ENCODE results near the gene CADPS2.

CADPS2 gene

GRCh38 chr7:122487131-122487530, 399.1 kb downstream of the CADPS2 start:
- in situ Hi-C loops (cut with MboI; ENCODE audit: low sequenced_read_pairs, unreplicated experiment), result no loop called here
- DNase-seq (ENCODE audit: low spot score), result no peak
- TF ChIP-seq CTCF (IDR thresholded peaks at IDR 0.05; ENCODE audit: borderline replicate concordance, control extremely low read depth, extremely low read depth, insufficient read depth, missing control alignments), result no peak

GRCh38 chr7:122485856-122486255, 400.4 kb downstream of the CADPS2 start:
- no peak for DNase-seq (ENCODE audit: low spot score)
- in situ Hi-C loops (cut with MboI; ENCODE audit: low sequenced_read_pairs, unreplicated experiment), result no loop called here
- no peak for TF ChIP-seq CTCF (IDR thresholded peaks at IDR 0.05; ENCODE audit: borderline replicate concordance, control extremely low read depth, extremely low read depth, insufficient read depth, missing control alignments)

GRCh38 chr7:122482212-122482611, 404.0 kb downstream of the CADPS2 start:
- in situ Hi-C loops (cut with MboI; ENCODE audit: low sequenced_read_pairs, unreplicated experiment), result no loop called here
- TF ChIP-seq CTCF (IDR thresholded peaks at IDR 0.05; ENCODE audit: borderline replicate concordance, control extremely low read depth, extremely low read depth, insufficient read depth, missing control alignments), result no peak
- DNase-seq (ENCODE audit: low spot score), result no peak

GRCh38 chr7:122470859-122471258, 415.4 kb downstream of the CADPS2 start:
- in situ Hi-C loops (cut with MboI; ENCODE audit: low sequenced_read_pairs, unreplicated experiment), result no loop called here
- no peak for DNase-seq (ENCODE audit: low spot score)
- no peak for TF ChIP-seq CTCF (IDR thresholded peaks at IDR 0.05; ENCODE audit: borderline replicate concordance, control extremely low read depth, extremely low read depth, insufficient read depth, missing control alignments)

GRCh38 chr7:122468945-122469344, 417.3 kb downstream of the CADPS2 start:
- in situ Hi-C loops (cut with MboI; ENCODE audit: low sequenced_read_pairs, unreplicated experiment), result no loop called here
- no peak for DNase-seq (ENCODE audit: low spot score)
- no peak for TF ChIP-seq CTCF (IDR thresholded peaks at IDR 0.05; ENCODE audit: borderline replicate concordance, control extremely low read depth, extremely low read depth, insufficient read depth, missing control alignments)

GRCh38 chr7:122467661-122468449, 418.4 kb downstream of the CADPS2 start:
- no peak for TF ChIP-seq CTCF (IDR thresholded peaks at IDR 0.05; ENCODE audit: borderline replicate concordance, control extremely low read depth, extremely low read depth, insufficient read depth, missing control alignments)
- in situ Hi-C loops (cut with MboI; ENCODE audit: low sequenced_read_pairs, unreplicated experiment), result no loop called here
- no peak for DNase-seq (ENCODE audit: low spot score)
